HEK293 (cell line): ENCODE data around the gene TMPRSS11A.

Experiments
- CTCF ChIA-PET: fragments of 350-600 bp; formaldehyde crosslinking; extraction: SDS; loops from one replicate; lab custom pipeline; 2021; ENCODE audit warnings: antibody characterized with exemption; lab: Yijun Ruan, JAX
- POLR2A ChIA-PET: fragments of 300-600 bp; formaldehyde crosslinking; extraction: SDS; loops from one replicate; lab custom pipeline; 2020; ENCODE audit warnings: antibody characterized with exemption, inconsistent platforms; lab: Yijun Ruan, JAX
- H3K27ac ChIP-seq: fragments of 200-500 bp; sonication (Bioruptor generic); 2 replicates; pipeline ENCODE4 v1.5.1; 2014; ENCODE audit warnings: low read depth, low read length, control low read depth, inconsistent platforms; ENCODE audit errors: extremely low read depth
- H3K36me3 ChIP-seq, 2 experiments: fragments of 200-500 bp in 1 of 2; sonication (Bioruptor generic) in 1 of 2; 1 replicate in 1 of 2; 2 replicates in 1 of 2; pipeline ENCODE4 v1.5.1; 2014 to 2017; ENCODE audit warnings: inconsistent platforms in 2 of 2, low read length in 2 of 2; ENCODE audit not compliant: control insufficient read depth in 2 of 2, insufficient read depth in 1 of 2
- H3K4me1 ChIP-seq: fragments of 200-500 bp; sonication (Bioruptor generic); 2 replicates; pipeline ENCODE4 v1.5.1; 2014; ENCODE audit warnings: mild to moderate bottlenecking, low read length, inconsistent platforms; ENCODE audit not compliant: control insufficient read depth, insufficient read depth
- H3K4me3 ChIP-seq: 2 replicates; pipeline ENCODE4 v1.5.1; 2011; ENCODE audit warnings: low read depth, mild to moderate bottlenecking, control low read depth, low read length, moderate library complexity
- H3K9me3 ChIP-seq: fragments of 200-500 bp; sonication (Bioruptor generic); 2 replicates; pipeline ENCODE4 v1.5.1; 2014; ENCODE audit warnings: low read depth, low read length, inconsistent platforms; ENCODE audit not compliant: control insufficient read depth, insufficient read depth
- GFI1B ChIP-seq: fragments of 450-650 bp; formaldehyde crosslinking; IDR thresholded peaks from 2 replicates; pipeline ENCODE4 v1.5.1; 2016; ENCODE audit warnings: missing biosample characterization, missing genetic modification characterization
- GLI2 ChIP-seq: fragments of 450-650 bp; formaldehyde crosslinking; IDR thresholded peaks from 2 replicates; pipeline ENCODE4; 2017; ENCODE audit warnings: missing biosample characterization, missing genetic modification characterization, low read depth, borderline replicate concordance
- KLF7 ChIP-seq: fragments of 450-650 bp; formaldehyde crosslinking; IDR thresholded peaks from 2 replicates; pipeline ENCODE4 v1.5.1; 2016; ENCODE audit warnings: missing biosample characterization, missing genetic modification characterization, borderline replicate concordance
- SCRT2 ChIP-seq: fragments of 450-650 bp; formaldehyde crosslinking; IDR thresholded peaks from 2 replicates; pipeline ENCODE4 v1.5.1; 2016; ENCODE audit warnings: missing biosample characterization, missing genetic modification characterization
- SETDB1 ChIP-seq: IDR thresholded peaks from one replicate; pipeline ENCODE4 v1.6.1; 2017; ENCODE audit warnings: mild to moderate bottlenecking, low read length, moderate library complexity, mixed read lengths; ENCODE audit not compliant: insufficient read length
- SP2 ChIP-seq: fragments of 450-650 bp; formaldehyde crosslinking; IDR thresholded peaks from 2 replicates; pipeline ENCODE4 v1.5.1; 2016; ENCODE audit warnings: missing biosample characterization, missing genetic modification characterization
- WT1 ChIP-seq: fragments of 450-650 bp; formaldehyde crosslinking; IDR thresholded peaks from 2 replicates; pipeline ENCODE4 v1.5.1; 2016; ENCODE audit warnings: missing biosample characterization, missing genetic modification characterization
- YY1 ChIP-seq: fragments of 450-650 bp; formaldehyde crosslinking; IDR thresholded peaks from 2 replicates; pipeline ENCODE4 v1.5.1; 2018; ENCODE audit warnings: missing biosample characterization, missing genetic modification characterization
- ZBTB8A ChIP-seq: fragments of 450-650 bp; formaldehyde crosslinking; IDR thresholded peaks from 2 replicates; pipeline ENCODE4 v1.5.1; 2016; ENCODE audit warnings: missing biosample characterization, missing genetic modification characterization
- ZNF18 ChIP-seq: fragments of 450-650 bp; formaldehyde crosslinking; IDR thresholded peaks from 2 replicates; pipeline ENCODE4 v1.5.1; 2016; ENCODE audit warnings: missing biosample characterization, missing genetic modification characterization
- ZNF202 ChIP-seq: fragments of 450-650 bp; formaldehyde crosslinking; IDR thresholded peaks from 2 replicates; pipeline ENCODE4 v1.5.1; 2016; ENCODE audit warnings: missing biosample characterization, missing genetic modification characterization, borderline replicate concordance
- ZNF26 ChIP-seq: fragments of 450-650 bp; formaldehyde crosslinking; IDR thresholded peaks from 2 replicates; pipeline ENCODE4 v1.5.1; 2016; ENCODE audit warnings: missing biosample characterization, missing genetic modification characterization
- ZNF311 ChIP-seq: fragments of 450-650 bp; formaldehyde crosslinking; IDR thresholded peaks from 2 replicates; pipeline ENCODE4 v1.5.1; 2017; ENCODE audit warnings: missing biosample characterization, missing genetic modification characterization, borderline replicate concordance
- ZNF341 ChIP-seq: fragments of 450-650 bp; formaldehyde crosslinking; IDR thresholded peaks from 2 replicates; pipeline ENCODE4; 2016; ENCODE audit warnings: low read depth, missing biosample characterization, missing genetic modification characterization
- ZNF473 ChIP-seq: fragments of 450-650 bp; formaldehyde crosslinking; IDR thresholded peaks from 2 replicates; pipeline ENCODE4 v1.5.1; 2017; ENCODE audit warnings: missing biosample characterization, missing genetic modification characterization
- ZNF48 ChIP-seq: fragments of 450-650 bp; formaldehyde crosslinking; IDR thresholded peaks from 2 replicates; pipeline ENCODE4 v1.5.1; 2016; ENCODE audit warnings: missing biosample characterization, missing genetic modification characterization
- ZNF518A ChIP-seq: fragments of 450-650 bp; formaldehyde crosslinking; conservative IDR thresholded peaks from 2 replicates; pipeline ENCODE4 v1.5.1; 2016; ENCODE audit warnings: low read depth, missing biosample characterization, missing genetic modification characterization
- ZNF549 ChIP-seq: fragments of 450-650 bp; IDR thresholded peaks from 2 replicates; pipeline ENCODE4 v1.5.1; 2018; ENCODE audit warnings: missing biosample characterization, missing genetic modification characterization, mild to moderate bottlenecking, inconsistent platforms, moderate library complexity
- ZNF654 ChIP-seq: fragments of 450-650 bp; formaldehyde crosslinking; IDR thresholded peaks from 2 replicates; pipeline ENCODE4 v1.5.1; 2016; ENCODE audit warnings: low read depth, missing biosample characterization, missing genetic modification characterization
- ZNF670 ChIP-seq: fragments of 450-650 bp; formaldehyde crosslinking; IDR thresholded peaks from 2 replicates; pipeline ENCODE4 v1.5.1; 2016; ENCODE audit warnings: missing biosample characterization, missing genetic modification characterization, low read depth
- ZNF777 ChIP-seq: fragments of 450-650 bp; formaldehyde crosslinking; IDR thresholded peaks from 2 replicates; pipeline ENCODE4 v1.5.1; 2017; ENCODE audit warnings: missing biosample characterization, missing genetic modification characterization, borderline replicate concordance

TMPRSS11A gene

DNA sequence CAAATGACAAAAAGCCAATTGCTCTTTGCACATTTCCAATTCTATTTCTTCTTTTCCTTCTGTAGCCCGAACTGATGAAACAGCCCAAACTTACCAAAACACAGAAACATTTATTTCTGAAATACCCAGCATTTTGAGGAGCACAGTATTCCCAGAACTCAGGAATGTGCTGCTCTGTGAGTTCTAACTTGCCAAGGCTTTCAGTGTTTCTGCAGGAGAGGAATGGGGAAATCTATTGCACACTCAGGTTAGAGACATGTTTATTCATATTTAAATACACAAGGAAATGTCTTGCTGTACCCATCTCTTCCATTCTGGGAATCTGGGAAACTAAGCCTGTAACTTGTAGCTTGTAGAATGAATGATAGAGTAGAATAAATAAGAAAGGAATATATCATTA is 90.2 kb downstream of the TMPRSS11A start:
- Histone ChIP-seq H3K4me3 (no peak overlapping the region), H3K36me3 (no peaks in the 10 kb centered on the region), H3K27ac (no peak overlapping the region)
- POLR2A ChIA-PET: no interaction called here
- TF ChIP-seq ZNF18 (tag by site-specific recombination) (no peak), KLF7 (no peak), ZNF341 (tag by site-specific recombination) (no peak), ZNF518A (tag by site-specific recombination) (no peak), ZBTB8A (no peak), SCRT2 (tag by site-specific recombination) (no peak), GLI2 (no peak), ZNF670 (no peak)
- TF ChIP-seq, all 188 proteins: peak for 0
- no peaks in the 10 kb centered on the region for H3K9me3 ChIP-seq
- CTCF ChIA-PET: no interaction called here
- no peaks in the 10 kb centered on the region for H3K4me1 ChIP-seq

DNA sequence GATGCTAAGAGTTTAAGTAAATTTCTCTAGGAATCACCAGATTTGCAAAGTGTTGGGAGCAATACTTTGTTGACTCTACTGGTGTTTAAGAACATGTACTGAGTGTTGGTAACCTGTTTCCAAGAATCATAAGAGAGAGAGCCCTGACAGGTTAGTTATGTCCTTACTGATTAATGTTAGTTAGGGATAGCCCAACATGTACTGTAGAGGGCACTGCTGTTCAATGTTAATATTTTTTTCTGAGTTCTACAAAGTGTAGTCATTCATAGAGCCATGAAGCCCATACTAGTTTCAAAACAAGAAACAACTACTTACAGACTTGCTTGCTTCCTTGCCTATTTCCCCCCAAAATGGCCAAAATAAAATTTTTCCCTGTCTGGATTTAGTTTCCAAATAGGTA is 91.4 kb downstream of the TMPRSS11A start:
- Histone ChIP-seq H3K36me3 (no peaks in the 10 kb centered on the region), H3K4me1 (no peaks in the 10 kb centered on the region), H3K27ac (no peak overlapping the region), H3K9me3 (no peaks in the 10 kb centered on the region), H3K4me3 (no peak overlapping the region)
- TF ChIP-seq ZNF311 (tag by site-specific recombination) (no peak), ZNF654 (tag by site-specific recombination) (peak; percentile 25; the same call in 1 of the 2 replicates)
- ChIA-PET CTCF (no interaction called here), POLR2A (no interaction called here)

DNA sequence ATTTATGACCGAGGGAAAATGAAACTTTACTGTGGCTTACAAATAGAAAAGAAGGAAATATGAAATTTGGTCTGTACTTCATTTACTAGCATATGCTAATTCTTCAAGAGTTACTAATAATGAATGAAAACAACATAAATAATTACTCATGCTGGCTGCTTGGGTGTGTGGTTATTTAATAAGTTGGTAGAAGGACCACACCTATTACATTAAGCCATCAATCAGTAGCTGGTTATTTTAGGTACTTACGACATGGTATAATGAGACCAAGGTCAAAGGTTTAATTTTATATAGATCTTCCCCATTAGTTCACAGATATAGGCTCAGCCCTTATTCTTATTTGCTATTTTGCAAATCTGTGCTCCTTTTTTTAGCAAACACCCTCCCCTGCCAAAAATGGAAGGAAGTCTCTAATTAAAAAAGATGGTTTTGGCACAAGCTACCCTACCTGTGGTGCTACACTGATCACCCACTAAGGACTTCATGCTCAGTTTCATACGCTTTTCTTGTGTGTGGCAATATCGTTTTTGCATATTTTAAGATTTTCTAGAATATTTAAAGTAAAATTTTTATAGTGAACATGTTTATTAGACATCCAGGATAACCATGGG is 93.6 kb downstream of the TMPRSS11A start:
- H3K4me3 ChIP-seq: no peak overlapping the region
- CTCF ChIA-PET: interaction anchor here (0.5 kb wide), 1 partner anchor 42 kb away, joined by 4 read pairs; no protein-coding TSS in a partner anchor
- POLR2A ChIA-PET: no interaction called here
- H3K9me3 ChIP-seq: no peaks in the 10 kb centered on the region
- H3K27ac ChIP-seq: no peak overlapping the region
- TF ChIP-seq ZNF473: no peak
- H3K36me3 ChIP-seq: no peaks in the 10 kb centered on the region
- H3K4me1 ChIP-seq: no peaks in the 10 kb centered on the region

- ChIA-PET POLR2A (no interaction called here), CTCF (no interaction called here)
- Histone ChIP-seq H3K36me3 (no peaks in the 10 kb centered on the region), H3K9me3 (no peaks in the 10 kb centered on the region), H3K27ac (no peak overlapping the region), H3K4me1 (no peaks in the 10 kb centered on the region), H3K4me3 (no peak overlapping the region)
- TF ChIP-seq ZNF777 (tag by site-specific recombination) (no peak), SETDB1 (no peak), ZNF48 (tag by site-specific recombination) (no peak), GFI1B (tag by site-specific recombination) (no peak), YY1 (tag by site-specific recombination) (no peak), SP2 (tag by site-specific recombination) (no peak), ZNF549 (tag by site-specific recombination) (no peak), ZNF341 (tag by site-specific recombination) (no peak), KLF7 (no peak), ZNF202 (tag by site-specific recombination) (no peak), WT1 (no peak), ZNF26 (tag by site-specific recombination) (no peak)
These were observed 101.8 kb downstream of the TMPRSS11A start for GRCh38 chr4:67861513-67861912.
